Measurements from ENCODE around the gene CYTIP.

Gene CYTIP

GRCh38 chr2:157460897-157461296 is 17.0 kb upstream of the CYTIP start:
- FAIRE-seq: peak; percentile 18

GRCh38 chr2:157460384-157460837 is 16.5 kb upstream of the CYTIP start:
- no peak for FAIRE-seq

GRCh38 chr2:157459486-157459885 is 15.6 kb upstream of the CYTIP start:
- FAIRE-seq: peak; percentile 84

- FAIRE-seq: peak; percentile 99
Observed at GRCh38 chr2:157447741-157448140, 3.9 kb upstream of the CYTIP start.

- no peak for FAIRE-seq
Observed at GRCh38 chr2:157447031-157447430, 3.1 kb upstream of the CYTIP start.

- no peak for FAIRE-seq
Observed at GRCh38 chr2:157444641-157445040, 752 bp upstream of the CYTIP start.

GRCh38 chr2:157443090-157443489 is 799 bp downstream of the CYTIP start:
- no peak for FAIRE-seq

- peak; percentile 12 for FAIRE-seq
Observed at GRCh38 chr2:157442636-157443035, 1.3 kb downstream of the CYTIP start.

- FAIRE-seq: no peak
Observed at GRCh38 chr2:157442191-157442590, 1.7 kb downstream of the CYTIP start.

GRCh38 chr2:157441072-157441454 is 2.8 kb downstream of the CYTIP start:
- no peak for FAIRE-seq

GRCh38 chr2:157440404-157441071 is 3.4 kb downstream of the CYTIP start:
- FAIRE-seq: no peak

- no peak for FAIRE-seq
Observed at GRCh38 chr2:157439824-157440186, 4.1 kb downstream of the CYTIP start.

- FAIRE-seq: peak; percentile 60
Observed at GRCh38 chr2:157438863-157439823, 4.7 kb downstream of the CYTIP start.

GRCh38 chr2:157433394-157433793 is 10.5 kb downstream of the CYTIP start:
- FAIRE-seq: peak; percentile 78

- FAIRE-seq: no peak
Observed at GRCh38 chr2:157432475-157433106, 11.3 kb downstream of the CYTIP start.

GRCh38 chr2:157431176-157431575 is 12.7 kb downstream of the CYTIP start:
- no peak for FAIRE-seq

GRCh38 chr2:157428500-157429175 is 15.3 kb downstream of the CYTIP start:
- FAIRE-seq: no peak

- FAIRE-seq: no peak
Observed at GRCh38 chr2:157427922-157428303, 16.0 kb downstream of the CYTIP start.

GRCh38 chr2:157427003-157427921 is 16.6 kb downstream of the CYTIP start:
- FAIRE-seq: no peak

- FAIRE-seq: no peak
Observed at GRCh38 chr2:157426477-157426994, 17.4 kb downstream of the CYTIP start.

GRCh38 chr2:157424374-157424773 is 19.5 kb downstream of the CYTIP start:
- no peak for FAIRE-seq

- no peak for FAIRE-seq
Observed at GRCh38 chr2:157421964-157422363, 21.9 kb downstream of the CYTIP start.
